ENCODE results near the gene TMEM143. TPM values are rescaled to one million over a fixed set of nuclear protein-coding genes. Genes with fewer than 3 reads are reported as not detected.

Gene TMEM143
- total and polyA plus RNA-seq, 10 of the 15 experiments (the other 5 are each of a cell fraction or from before 2014, with no cell fraction given): 1.5 to 19.5 (median 10.1) TPM

DNA sequence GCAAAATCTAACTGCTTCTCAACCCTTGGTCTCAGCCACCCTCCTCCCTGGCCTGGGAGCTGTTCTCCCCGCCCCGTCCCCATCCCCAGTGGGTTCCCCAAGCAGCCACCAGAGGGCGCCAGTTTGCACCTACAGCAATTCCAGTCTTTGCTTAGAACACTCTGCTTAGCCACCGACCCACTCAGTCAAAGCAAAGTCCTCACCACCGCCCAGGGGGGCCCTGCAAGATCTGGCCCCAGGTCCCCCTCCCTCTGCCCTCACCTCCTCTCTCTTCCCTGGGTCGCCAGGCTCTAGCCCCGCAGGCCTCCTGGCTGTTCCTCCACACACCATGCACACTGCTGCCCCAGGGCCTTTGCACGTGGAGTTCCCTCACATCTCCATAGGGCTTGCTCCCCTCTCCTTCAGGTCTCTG, 12.4 kb downstream of the TMEM143 start:
- Histone ChIP-seq H3K9me3 (replicated peaks; ENCODE audit: control insufficient read depth, insufficient read depth, low read length) (no peaks in the 10 kb centered on the region), H3K4me3 (no peak overlapping the region), H4K20me1 (ENCODE audit: control insufficient read depth, insufficient read depth) (no peaks in the 10 kb centered on the region), H3K79me2 (ENCODE audit: control insufficient read depth, insufficient read depth, low read length) (no peaks in the 10 kb centered on the region), H3K36me3 (ENCODE audit: control insufficient read depth in 2 of 2, insufficient read depth in 2 of 2, low read length in 1 of 2) (no peaks in the 10 kb centered on the region; a peak in 1 of 4 replicates), H2AFZ (ENCODE audit: control insufficient read depth, low read depth, low read length) (no peak overlapping the region), H3K4me1 (ENCODE audit: control insufficient read depth, insufficient read depth, low read length) (no peaks in the 10 kb centered on the region), H3K27ac (ENCODE audit: control insufficient read depth, insufficient read depth) (no peak overlapping the region), H3K27me3 (replicated peaks in 1 of 2; ENCODE audit: control insufficient read depth in 2 of 2, insufficient read depth in 2 of 2, low read length in 1 of 2) (no peaks in the 10 kb centered on the region), H3K4me2 (ENCODE audit: control insufficient read depth, insufficient read depth) (no peak overlapping the region), H3K9ac (ENCODE audit: control insufficient read depth, insufficient read depth, low read length) (no peak overlapping the region)
- POLR2A ChIA-PET: interaction anchor here (0.8 to 1.6 kb wide), 2 partner anchors 10 to 12 kb away, joined by 3 to 6 read pairs; partner anchors contain the start of genes SYNGR4 and TMEM143
- 20% methylated on average over 6 of the region's 8 CpGs for WGBS (ENCODE audit: insufficient coverage, insufficient replicate concordance, low lambda C conversion rate, missing lambda C conversion rate)
- CTCF ChIA-PET: interaction anchor here (0.6 to 3.3 kb wide), 7 partner anchors 9 to 257 kb away, joined by 3 to 21 read pairs (median 5); partner anchors contain the start of genes KDELR1, SYNGR4 and TMEM143
- ATAC-seq (peak; percentile 100), FAIRE-seq (no peak), DNase-seq (ENCODE audit: low read depth, low spot score) (no peak)
- intact Hi-C loops (cut with micrococcal nuclease; ENCODE audit: unreplicated experiment) (loop anchor here (1.0 to 2.0 kb wide), 2 partner anchors 94 to 233 kb away; partner anchors contain the start of gene GRWD1), in situ Hi-C loops (cut with MboI) (no loop called here)
- RAD21 ChIA-PET (ENCODE audit: unreplicated experiment): interaction anchor here (0.7 to 1.3 kb wide), 6 partner anchors 11 to 258 kb away, joined by 3 to 10 read pairs (median 4); partner anchors contain the start of genes SYNGR4 and TMEM143
- no peak for TF ChIP-seq HDAC2 (IDR thresholded peaks at IDR 0.05)
- 0 out of 2 replicates have a peak, but pooled peaks have one; percentile 60 for TF ChIP-seq SMARCA5 (IDR thresholded peaks at IDR 0.05)
- TF ChIP-seq CTCF (IDR thresholded peaks at IDR 0.05 in 2 of 3, conservative IDR thresholded peaks at IDR 0.05 in 1 of 3; ENCODE audit: control insufficient read depth in 2 of 3, extremely low read depth in 1 of 3, insufficient read depth in 1 of 3, low read depth in 3 of 3, low read length in 3 of 3): peak; percentile 71 to 93 (median 90)
- no peak for TF ChIP-seq RB1 (IDR thresholded peaks at IDR 0.05; ENCODE audit: borderline replicate concordance)
- TF ChIP-seq SRF (IDR thresholded peaks at IDR 0.05; ENCODE audit: low read depth in 2 of 2, low read length in 2 of 2): no peak
- TF ChIP-seq ZSCAN29 (IDR thresholded peaks at IDR 0.05): no peak
- TF ChIP-seq RAD21 (IDR thresholded peaks at IDR 0.05; ENCODE audit: insufficient read depth, low read depth, low read length): peak; percentile 61
- peak; percentile 67 for TF ChIP-seq SMC3 (IDR thresholded peaks at IDR 0.05; ENCODE audit: borderline replicate concordance, low read length)
- TF ChIP-seq REST (IDR thresholded peaks at IDR 0.05; ENCODE audit: low read depth, low read length): no peak
- 0 out of 2 replicates have a peak, but pooled peaks have one; percentile 37 for TF ChIP-seq YY1 (IDR thresholded peaks at IDR 0.05; ENCODE audit: low read depth, low read length)
- BruUV-seq (replicated peaks): no TSS peak
- SMC1A ChIA-PET (ENCODE audit: uncharacterized antibody, unreplicated experiment): interaction anchor here (1.0 to 1.3 kb wide), 3 partner anchors 9 to 233 kb away, joined by 3 to 8 read pairs (median 4); no protein-coding TSS in a partner anchor

All from GM12878 (cell line).